ENCODE results near the gene BAK1.

GRCh38 chr6:33587529-33587928, 7.5 kb upstream of the BAK1 start:
- TF ChIP-seq MXI1 (conservative IDR thresholded peaks at IDR 0.05; ENCODE audit: poor library complexity, severe bottlenecking), result no peak
- no peak for TF ChIP-seq EZH2 (IDR thresholded peaks at IDR 0.05; ENCODE audit: borderline replicate concordance, insufficient read depth, low read length, poor library complexity, severe bottlenecking)
- TF ChIP-seq, protein P1, sequence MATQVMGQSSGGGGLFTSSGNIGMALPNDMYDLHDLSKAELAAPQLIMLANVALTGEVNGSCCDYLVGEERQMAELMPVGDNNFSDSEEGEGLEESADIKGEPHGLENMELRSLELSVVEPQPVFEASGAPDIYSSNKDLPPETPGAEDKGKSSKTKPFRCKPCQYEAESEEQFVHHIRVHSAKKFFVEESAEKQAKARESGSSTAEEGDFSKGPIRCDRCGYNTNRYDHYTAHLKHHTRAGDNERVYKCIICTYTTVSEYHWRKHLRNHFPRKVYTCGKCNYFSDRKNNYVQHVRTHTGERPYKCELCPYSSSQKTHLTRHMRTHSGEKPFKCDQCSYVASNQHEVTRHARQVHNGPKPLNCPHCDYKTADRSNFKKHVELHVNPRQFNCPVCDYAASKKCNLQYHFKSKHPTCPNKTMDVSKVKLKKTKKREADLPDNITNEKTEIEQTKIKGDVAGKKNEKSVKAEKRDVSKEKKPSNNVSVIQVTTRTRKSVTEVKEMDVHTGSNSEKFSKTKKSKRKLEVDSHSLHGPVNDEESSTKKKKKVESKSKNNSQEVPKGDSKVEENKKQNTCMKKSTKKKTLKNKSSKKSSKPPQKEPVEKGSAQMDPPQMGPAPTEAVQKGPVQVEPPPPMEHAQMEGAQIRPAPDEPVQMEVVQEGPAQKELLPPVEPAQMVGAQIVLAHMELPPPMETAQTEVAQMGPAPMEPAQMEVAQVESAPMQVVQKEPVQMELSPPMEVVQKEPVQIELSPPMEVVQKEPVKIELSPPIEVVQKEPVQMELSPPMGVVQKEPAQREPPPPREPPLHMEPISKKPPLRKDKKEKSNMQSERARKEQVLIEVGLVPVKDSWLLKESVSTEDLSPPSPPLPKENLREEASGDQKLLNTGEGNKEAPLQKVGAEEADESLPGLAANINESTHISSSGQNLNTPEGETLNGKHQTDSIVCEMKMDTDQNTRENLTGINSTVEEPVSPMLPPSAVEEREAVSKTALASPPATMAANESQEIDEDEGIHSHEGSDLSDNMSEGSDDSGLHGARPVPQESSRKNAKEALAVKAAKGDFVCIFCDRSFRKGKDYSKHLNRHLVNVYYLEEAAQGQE (IDR thresholded peaks at IDR 0.05; ENCODE audit: borderline replicate concordance), result no peak
- TF ChIP-seq CTCF (IDR thresholded peaks at IDR 0.05; ENCODE audit: poor library complexity, severe bottlenecking), result no peak
- TF ChIP-seq SMC3 (conservative IDR thresholded peaks at IDR 0.05; ENCODE audit: poor library complexity), result no peak
- TF ChIP-seq POLR2AphosphoS5 (IDR thresholded peaks at IDR 0.05), result no peak
- no peak for TF ChIP-seq RAD21 (conservative IDR thresholded peaks at IDR 0.05)

All from neural cell (in vitro differentiated cells).